ENCODE measurements around the gene USP17L17.
"Not testable (repeated sequence)": the region's sequence is repeated elsewhere in the genome, so short reads cannot be mapped to it uniquely, and the experiment has no call there.

USP17L17 gene, protein sequence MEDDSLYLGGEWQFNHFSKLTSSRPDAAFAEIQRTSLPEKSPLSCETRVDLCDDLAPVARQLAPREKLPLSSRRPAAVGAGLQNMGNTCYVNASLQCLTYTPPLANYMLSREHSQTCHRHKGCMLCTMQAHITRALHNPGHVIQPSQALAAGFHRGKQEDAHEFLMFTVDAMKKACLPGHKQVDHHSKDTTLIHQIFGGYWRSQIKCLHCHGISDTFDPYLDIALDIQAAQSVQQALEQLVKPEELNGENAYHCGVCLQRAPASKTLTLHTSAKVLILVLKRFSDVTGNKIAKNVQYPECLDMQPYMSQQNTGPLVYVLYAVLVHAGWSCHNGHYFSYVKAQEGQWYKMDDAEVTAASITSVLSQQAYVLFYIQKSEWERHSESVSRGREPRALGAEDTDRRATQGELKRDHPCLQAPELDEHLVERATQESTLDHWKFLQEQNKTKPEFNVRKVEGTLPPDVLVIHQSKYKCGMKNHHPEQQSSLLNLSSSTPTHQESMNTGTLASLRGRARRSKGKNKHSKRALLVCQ

GRCh38 chr4:9243579-9243978 lies at the start of gene USP17L17:
USP17L17 (plus strand) TSS chr4:9243879; CDS start chr4:9243879, 0 bp downstream.
- not testable (repeated sequence) for DNase-seq

- DNase-seq, result not testable (repeated sequence)
Observed at GRCh38 chr4:9210357-9210756, 33.3 kb upstream of the USP17L17 start, which contains the start of gene USP17L10. USP17L10 (plus strand) TSS chr4:9210657; CDS start chr4:9210657, 0 bp downstream.

DNA sequence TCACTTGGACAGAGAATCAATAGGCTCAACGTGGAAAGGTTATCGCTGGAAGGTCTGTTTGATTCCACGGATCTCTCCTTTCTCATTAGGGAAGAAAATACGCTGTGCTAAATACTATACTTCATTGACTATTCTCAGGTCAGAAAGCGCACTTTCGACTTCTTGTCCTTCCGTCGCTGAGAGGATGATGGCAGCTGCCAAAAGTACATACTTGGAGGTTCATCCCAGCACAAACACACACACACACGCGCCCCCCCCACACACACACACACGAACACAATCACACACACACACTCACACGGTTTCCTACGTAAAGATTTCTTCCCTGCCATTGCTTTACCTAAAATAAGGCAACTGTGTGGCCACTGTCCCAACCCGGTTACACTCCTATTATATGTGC lies 29.0 kb upstream of the USP17L17 start:
- DNase-seq, result not testable (repeated sequence)

- not testable (repeated sequence) for DNase-seq
Observed at GRCh38 chr4:9215105-9215504, 28.6 kb upstream of the USP17L17 start, which contains the start of gene USP17L11. USP17L11 (plus strand) TSS chr4:9215405; CDS start chr4:9215405, 0 bp downstream.

DNA sequence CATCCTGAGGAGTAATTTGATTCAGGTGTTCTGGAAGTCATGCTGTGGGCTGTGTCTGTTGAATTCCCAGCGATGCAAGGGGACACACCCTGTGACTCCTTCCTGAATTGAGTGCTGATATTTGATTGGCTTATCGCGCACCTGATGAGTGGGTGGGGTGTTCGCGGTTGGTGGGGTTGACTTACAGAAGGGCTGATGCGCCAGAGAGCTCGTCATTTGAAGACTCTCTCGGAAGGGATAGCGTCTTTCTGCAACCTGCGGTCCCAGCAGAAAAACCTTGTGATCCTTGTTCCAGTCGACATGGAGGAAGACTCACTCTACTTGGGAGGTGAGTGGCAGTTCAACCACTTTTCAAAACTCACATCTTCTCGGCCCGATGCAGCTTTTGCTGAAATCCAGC lies 23.8 kb upstream of the USP17L17 start, which contains the start of gene USP17L12:
Gene USP17L12, plus strand, starts transcription at position 301 of the 400 bp plus-strand sequence. Its CDS starts 0 bp downstream, at position 301.
- not testable (repeated sequence) for DNase-seq

DNA sequence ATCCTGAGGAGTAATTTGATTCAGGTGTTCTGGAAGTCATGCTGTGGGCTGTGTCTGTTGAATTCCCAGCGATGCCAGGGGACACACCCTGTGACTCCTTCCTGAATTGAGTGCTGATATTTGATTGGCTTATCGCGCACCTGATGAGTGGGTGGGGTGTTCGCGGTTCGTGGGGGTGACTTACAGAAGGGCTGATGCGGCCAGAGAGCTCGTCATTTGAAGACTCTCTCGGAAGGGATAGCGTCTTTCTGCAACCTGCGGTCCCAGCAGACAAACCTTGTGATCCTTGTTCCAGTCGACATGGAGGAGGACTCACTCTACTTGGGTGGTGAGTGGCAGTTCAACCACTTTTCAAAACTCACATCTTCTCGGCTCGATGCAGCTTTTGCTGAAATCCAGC lies 19.1 kb upstream of the USP17L17 start, which contains the start of gene USP17L13:
Gene USP17L13, plus strand, starts transcription at position 301 of the 400 bp plus-strand sequence. Its CDS starts 0 bp downstream, at position 301.
- not testable (repeated sequence) for DNase-seq

DNA sequence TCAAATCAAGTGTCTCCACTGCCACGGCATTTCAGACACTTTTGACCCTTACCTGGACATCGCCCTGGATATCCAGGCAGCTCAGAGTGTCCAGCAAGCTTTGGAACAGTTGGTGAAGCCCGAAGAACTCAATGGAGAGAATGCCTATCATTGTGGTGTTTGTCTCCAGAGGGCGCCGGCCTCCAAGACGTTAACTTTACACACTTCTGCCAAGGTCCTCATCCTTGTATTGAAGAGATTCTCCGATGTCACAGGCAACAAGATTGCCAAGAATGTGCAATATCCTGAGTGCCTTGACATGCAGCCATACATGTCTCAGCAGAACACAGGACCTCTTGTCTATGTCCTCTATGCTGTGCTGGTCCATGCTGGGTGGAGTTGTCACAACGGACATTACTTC lies 13.4 kb upstream of the USP17L17 start:
- DNase-seq, result not testable (repeated sequence)

- not testable (repeated sequence) for DNase-seq
Observed at GRCh38 chr4:9234085-9234484, 9.6 kb upstream of the USP17L17 start, which contains the start of gene USP17L15. USP17L15 (plus strand) TSS chr4:9234385; CDS start chr4:9234385, 0 bp downstream.

DNA sequence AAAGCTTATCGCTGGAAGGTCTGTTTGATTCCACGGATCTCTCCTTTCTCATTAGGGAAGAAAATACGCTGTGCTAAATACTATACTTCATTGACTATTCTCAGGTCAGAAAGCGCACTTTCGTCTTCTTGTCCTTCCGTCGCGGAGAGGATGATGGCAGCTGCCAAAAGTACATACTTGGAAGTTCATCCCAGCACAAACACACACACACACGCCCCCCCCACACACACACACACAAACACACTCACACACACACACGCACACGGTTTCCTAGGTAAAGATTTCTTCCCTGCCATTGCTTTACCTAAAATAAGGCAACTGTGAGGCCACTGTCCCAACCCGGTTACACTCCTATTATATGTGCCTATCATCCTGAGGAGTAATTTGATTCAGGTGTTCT lies 5.2 kb upstream of the USP17L17 start:
- not testable (repeated sequence) for DNase-seq

DNA sequence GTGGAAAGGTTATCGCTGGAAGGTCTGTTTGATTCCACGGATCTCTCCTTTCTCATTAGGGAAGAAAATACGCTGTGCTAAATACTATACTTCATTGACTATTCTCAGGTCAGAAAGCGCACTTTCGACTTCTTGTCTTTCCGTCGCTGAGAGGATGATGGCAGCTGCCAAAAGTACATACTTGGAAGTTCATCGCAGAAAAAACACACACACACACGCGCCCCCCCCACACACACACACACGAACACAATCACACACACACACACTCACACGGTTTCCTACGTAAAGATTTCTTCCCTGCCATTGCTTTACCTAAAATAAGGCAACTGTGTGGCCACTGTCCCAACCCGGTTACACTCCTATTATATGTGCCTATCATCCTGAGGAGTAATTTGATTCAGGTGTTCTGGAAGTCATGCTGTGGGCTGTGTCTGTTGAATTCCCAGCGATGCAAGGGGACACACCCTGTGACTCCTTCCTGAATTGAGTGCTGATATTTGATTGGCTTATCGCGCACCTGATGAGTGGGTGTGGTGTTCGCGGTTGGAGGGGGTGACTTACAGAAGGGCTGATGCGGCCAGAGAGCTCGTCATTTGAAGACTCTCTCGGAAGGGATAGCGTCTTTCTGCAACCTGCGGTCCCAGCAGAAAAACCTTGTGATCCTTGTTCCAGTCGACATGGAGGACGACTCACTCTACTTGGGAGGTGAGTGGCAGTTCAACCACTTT lies 4.4 kb downstream of the USP17L17 start, which contains the start of gene USP17L18:
Gene USP17L18, plus strand, starts transcription at position 678 of the 728 bp plus-strand sequence. Its CDS starts 0 bp downstream, at position 678.
- DNase-seq, result not testable (repeated sequence)

GRCh38 chr4:9253078-9253477 lies 9.4 kb downstream of the USP17L17 start, which contains the start of gene USP17L19:
USP17L19 (plus strand) TSS chr4:9253378; CDS start chr4:9253378, 0 bp downstream.
- not testable (repeated sequence) for DNase-seq

- not testable (repeated sequence) for DNase-seq
Observed at GRCh38 chr4:9257824-9258223, 14.1 kb downstream of the USP17L17 start, which contains the start of gene USP17L20. USP17L20 (plus strand) TSS chr4:9258124; CDS start chr4:9258124, 0 bp downstream.

DNA sequence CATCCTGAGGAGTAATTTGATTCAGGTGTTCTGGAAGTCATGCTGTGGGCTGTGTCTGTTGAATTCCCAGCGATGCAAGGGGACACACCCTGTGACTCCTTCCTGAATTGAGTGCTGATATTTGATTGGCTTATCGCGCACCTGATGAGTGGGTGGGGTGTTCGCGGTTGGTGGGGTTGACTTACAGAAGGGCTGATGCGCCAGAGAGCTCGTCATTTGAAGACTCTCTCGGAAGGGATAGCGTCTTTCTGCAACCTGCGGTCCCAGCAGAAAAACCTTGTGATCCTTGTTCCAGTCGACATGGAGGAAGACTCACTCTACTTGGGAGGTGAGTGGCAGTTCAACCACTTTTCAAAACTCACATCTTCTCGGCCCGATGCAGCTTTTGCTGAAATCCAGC lies 18.9 kb downstream of the USP17L17 start, which contains the start of gene USP17L21:
Gene USP17L21, plus strand, starts transcription at position 301 of the 400 bp plus-strand sequence. Its CDS starts 0 bp downstream, at position 301.
- DNase-seq, result not testable (repeated sequence)

GRCh38 chr4:9267319-9267718 lies 23.6 kb downstream of the USP17L17 start, which contains the start of gene USP17L22:
USP17L22 (plus strand) TSS chr4:9267619; CDS start chr4:9267619, 0 bp downstream.
- not testable (repeated sequence) for DNase-seq

- peak; percentile 6 for DNase-seq
Observed at GRCh38 chr4:9271719-9272118, 28.0 kb downstream of the USP17L17 start.
